ENCODE results near the gene PI16.
"Not testable (repeated sequence)": the region's sequence is repeated elsewhere in the genome, so short reads cannot be mapped to it uniquely, and the experiment has no call there.

Gene PI16

GRCh38 chr6:36976007-36976264, 21.4 kb downstream of the PI16 start:
- no peak for DNase-seq (ENCODE audit: low spot score)

DNA sequence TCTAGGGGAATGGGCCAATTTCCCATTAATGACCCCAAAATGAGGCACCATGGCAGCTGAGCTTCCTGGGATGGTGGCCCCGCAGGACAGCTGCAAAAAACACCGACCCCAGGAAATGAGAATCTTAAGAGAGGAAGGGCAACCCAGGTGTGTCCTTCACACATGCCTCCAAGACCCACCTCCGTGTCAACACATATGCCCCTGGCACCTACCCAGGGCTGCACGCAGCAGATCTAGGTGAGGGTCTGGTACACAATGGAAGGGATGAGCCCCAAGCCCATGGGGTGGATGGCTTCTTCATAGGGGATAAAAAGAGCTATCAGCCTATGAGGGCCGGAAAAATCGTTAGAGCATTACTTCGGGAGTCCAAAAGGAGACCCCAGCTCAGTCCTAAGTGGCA, 22.0 kb downstream of the PI16 start:
- no peak for DNase-seq (ENCODE audit: low spot score)

GRCh38 chr6:36976931-36977330, 22.4 kb downstream of the PI16 start:
- no peak for DNase-seq (ENCODE audit: low spot score)

- peak; percentile 72 for DNase-seq (ENCODE audit: low spot score)
Measured at GRCh38 chr6:36977470-36977941, 23.0 kb downstream of the PI16 start.

GRCh38 chr6:36978421-36979346, 24.1 kb downstream of the PI16 start:
- DNase-seq (ENCODE audit: low spot score), result no peak

DNA sequence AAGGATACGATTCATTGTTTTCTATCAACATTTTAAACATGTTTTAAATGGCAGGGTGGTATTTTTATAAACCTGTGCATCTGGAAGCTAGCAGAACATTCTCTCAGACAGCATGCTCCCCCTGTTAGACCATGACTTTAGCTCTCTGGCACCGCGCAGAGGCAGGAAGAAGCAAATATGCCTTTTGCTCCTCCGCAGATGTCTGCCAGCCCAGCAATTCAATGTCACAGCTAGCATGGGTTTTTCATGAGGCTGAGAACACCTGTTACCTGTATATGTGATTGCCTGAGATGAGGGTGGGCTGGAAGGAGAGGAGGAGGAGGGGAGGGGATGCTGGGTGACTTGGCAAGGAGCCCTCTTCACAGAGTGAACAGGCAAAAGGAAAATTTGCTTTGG, 24.8 kb downstream of the PI16 start:
- no peak for DNase-seq (ENCODE audit: low spot score)

DNA sequence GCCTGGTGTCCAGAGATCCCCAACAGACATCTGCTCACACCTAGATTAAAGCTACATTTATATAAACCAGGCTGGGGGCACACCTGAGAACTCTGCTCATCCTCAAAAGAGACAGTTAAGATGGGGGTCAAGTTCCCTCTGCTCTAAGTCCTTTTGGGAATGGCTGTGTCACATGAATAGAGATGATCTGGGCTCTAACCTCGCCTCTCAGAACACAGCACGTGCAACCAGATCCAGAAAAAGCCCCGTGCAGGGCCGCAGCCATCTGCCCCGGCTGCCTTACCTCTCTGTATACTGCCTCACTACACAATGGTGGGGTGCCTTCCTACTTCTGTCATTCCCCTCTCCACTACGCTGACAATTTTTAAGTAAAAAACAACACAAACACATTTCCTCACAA, 25.6 kb downstream of the PI16 start:
- DNase-seq (ENCODE audit: low spot score), result no peak

DNA sequence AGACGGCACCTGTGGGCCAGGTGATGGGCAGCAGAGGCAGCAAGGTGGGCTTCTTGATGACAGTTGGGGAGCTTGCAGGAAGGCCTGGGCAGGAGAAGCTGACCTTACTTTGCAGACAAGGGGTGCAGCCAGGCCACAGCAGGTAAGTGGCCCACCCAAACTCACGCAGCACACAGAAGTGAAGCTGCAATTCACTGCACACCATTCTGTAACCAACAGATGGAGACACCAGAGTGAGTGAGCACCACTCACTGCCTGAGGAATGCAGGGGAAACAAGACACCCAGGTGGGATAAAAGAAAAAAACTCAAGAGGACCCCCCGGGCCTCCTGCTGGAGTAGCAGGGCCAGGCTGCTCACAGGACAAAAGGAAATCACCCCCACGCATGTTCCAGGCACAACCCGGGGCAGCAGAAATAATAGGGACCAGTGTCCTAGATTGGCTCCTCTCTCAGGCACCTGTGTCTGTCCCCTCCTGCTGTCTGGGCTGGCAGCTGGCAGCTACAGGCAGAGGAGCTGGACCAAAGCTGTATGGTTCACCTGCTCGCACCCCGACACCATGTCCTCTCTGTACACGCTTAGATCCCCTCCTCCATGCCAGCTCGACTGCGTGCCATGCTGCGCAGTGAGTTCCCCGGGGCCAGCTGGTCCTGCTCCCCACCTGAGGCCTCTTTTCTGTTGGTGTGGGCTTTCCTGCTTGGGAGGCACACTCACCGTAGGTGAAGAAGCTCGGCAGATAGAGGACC, 26.5 kb downstream of the PI16 start:
- DNase-seq (ENCODE audit: low spot score), result peak; percentile 52

DNA sequence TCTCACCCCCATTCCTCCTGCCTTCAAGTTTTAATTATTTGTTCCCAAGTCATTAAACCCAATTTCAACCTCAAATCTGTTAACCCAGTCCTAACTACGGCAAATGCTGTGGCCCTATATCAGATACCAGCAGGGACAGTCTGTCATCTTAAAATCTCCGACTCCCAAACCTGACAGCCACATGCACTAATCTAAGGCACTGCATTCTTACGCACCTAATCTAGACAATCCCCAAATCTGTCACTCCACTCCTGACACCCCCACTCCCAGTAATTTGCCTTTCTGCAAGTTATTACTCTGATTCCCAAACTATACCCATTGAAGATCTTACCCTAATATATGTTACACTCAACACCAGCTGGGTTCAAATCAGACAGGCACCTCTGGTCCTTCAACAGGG, 29.0 kb downstream of the PI16 start:
- DNase-seq (ENCODE audit: low spot score), result no peak

DNA sequence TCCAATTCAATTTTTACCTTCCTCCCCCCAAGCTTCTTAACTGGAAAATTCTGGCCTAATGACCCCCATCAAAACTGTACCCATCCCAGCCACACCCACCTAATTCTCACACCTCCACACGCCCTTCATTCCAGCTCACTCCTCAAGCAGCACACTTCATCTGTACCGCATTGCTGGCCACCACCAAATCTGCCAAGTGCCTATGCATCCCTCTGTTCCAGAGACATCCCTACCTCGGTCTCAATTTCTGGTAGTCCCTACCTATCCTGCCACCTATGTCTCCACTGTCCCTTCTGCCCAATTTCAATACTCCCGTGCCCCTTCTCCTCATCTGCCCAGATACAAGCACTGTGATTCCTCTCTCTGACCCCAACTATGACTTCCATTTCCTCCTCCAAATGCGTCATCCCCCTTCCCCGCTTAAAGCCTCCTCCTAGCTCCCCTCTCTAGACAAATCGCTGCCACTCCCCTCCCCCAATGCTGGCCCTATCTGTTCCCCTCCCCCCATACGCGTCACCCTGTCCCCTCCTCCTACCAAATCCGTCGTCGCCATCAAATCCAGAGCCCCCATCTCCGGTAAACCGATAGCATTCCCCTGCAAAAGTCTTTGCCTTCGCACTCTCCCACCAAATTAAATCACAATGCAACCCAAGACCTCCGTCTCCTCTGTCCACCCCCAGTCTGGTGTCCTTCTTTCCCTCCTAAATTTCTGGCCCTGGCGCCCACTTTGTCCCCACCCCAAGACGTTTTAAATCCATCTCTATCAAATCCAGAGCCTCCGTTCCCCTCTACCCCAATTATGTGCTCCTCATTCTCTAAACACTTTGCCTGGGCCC, 30.3 kb downstream of the PI16 start:
- DNase-seq (ENCODE audit: low spot score), result peak; percentile 73

DNA sequence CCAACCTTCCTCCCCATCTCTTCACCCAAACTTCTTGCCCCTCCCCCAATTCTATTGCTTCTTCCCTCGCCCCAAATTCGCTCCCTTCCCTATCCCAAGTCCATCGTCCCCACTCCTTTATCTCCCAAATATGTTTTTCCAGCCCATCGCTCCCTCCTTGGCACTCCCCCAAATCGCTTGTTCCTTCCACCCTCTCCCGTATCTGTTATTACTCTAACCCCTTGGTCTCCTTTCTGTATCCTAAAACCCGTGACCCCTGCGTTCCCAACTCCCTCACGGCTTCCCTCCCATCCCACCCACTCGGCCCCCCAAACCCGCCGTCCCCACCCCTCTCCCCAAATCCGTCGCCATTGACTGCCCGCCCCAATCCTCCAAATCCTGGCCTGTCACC, 30.9 kb downstream of the PI16 start:
- DNase-seq (ENCODE audit: low spot score), result no peak

DNA sequence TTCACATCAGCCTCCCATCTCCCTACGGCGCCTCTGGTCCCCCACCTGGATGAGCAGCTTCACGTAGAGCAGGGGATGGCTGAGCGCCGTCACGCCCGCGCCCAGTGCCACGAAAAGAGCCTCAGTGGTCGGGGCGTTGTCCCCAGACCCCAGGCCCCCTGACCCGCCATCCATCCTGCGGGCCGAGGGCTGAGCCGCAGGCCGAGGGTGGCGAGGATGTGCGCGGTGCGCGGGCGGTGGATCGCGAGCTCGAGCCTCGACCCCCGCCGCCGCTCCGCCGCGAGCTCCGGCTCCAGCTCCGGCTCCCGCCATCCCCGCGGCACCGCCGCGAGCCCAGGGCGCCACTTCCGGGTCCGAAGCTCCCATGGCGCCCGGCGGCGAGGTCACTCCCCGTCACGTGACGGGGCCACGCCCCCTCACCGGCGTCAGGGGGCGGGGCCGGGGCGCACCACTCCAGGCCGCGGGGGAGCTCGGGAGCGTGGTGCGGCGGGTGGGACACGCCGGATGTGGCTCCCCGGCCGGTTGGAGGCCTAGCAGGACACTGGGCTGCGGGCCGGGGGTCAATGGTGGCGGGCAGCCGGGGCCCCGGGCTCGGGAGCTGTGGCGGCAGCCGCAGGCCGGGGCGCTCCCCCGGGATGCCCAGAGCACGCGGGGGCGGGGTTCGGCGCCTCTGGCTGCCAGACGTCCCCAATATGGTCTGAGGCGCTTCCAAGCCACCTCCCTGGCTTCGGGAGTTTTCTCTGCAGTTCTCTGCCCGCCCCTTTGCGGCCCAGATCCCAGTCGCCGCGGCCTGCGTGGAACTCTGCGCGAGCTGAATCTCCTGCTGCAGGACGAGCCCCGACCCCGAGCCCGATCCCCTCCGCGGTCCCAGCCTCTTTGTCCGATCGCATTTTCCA, 31.5 kb downstream of the PI16 start, which contains the start of gene MTCH1:
Gene MTCH1, minus strand, starts transcription at position 389 of the 896 bp plus-strand sequence. Its CDS starts 23 bp downstream, at position 366.
- DNase-seq (ENCODE audit: low spot score), result peak; percentile 98

- no peak for DNase-seq (ENCODE audit: low spot score)
Measured at GRCh38 chr6:36986704-36987047, 32.1 kb downstream of the PI16 start.

- no peak for DNase-seq (ENCODE audit: low spot score)
Measured at GRCh38 chr6:36989264-36989663, 34.7 kb downstream of the PI16 start.

DNA sequence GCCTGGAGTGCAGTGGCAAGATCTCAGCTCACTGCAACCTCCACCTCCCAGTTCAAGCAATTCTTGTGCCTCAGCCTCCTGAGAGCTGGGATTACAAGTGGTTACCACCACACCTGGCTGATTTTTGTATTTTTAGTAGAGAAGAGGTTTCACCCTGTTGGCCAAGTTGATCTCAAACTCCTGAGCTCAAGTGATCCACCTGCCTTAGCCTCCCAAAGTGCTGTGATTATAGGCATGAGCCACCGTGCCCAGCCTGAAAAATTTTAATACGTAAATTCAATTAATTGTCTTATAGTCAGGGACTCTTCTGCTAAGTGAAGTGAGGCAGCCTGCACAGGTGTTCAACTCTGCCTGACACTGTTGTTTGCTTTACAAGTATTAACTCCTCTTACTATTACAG, 35.9 kb downstream of the PI16 start:
- DNase-seq (ENCODE audit: low spot score), result not testable (repeated sequence)

- DNase-seq (ENCODE audit: low spot score), result no peak
Measured at GRCh38 chr6:36997811-36998722, 43.5 kb downstream of the PI16 start.

GRCh38 chr6:36998723-36999038, 44.1 kb downstream of the PI16 start:
- DNase-seq (ENCODE audit: low spot score), result no peak

DNA sequence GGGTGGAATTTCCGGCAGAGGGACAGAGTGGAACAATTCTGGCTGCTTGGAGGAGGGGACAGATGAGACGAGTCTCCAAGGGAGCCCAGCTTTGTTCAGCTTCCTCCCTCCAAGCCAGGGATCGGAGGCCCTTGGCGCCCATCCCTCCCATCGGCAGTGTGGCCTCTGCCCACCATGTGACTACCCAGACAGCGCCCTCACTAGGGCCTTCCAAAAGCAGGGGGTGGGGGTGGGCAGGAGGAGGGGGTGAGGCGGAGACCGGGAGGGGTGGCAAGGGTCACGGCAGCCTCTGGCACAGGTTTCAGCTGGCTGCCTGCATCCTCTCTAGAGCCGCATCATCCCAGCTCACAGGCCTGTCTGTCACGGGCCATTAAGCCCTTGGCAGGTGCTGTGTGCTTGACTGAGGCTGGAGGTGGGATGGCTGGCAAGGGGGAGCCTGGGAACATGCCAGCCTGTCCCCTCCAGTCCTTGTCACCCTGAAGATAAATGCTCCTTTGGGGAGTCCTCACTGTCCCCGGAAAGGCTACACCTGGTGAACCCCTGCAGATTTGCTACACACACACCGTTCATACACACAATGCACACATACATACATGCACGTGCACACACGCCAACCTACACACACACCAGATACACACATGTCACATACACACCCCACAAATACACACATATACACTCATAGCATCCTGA, 44.7 kb downstream of the PI16 start:
- no peak for DNase-seq (ENCODE audit: low spot score)

- no peak for DNase-seq (ENCODE audit: low spot score)
Measured at GRCh38 chr6:36999751-37000125, 45.2 kb downstream of the PI16 start.

Data from iPS-NIHi11 (cell line).